CD4-positive, alpha-beta T cell (primary cell): ENCODE data around the gene ADAM11. TPM values are rescaled to one million over a fixed set of nuclear protein-coding genes. Genes with fewer than 3 reads are reported as not detected.

Experiments
- ATAC-seq: fragments of 200-7000 bp; cut with Tn5 transposase; one replicate; pipeline ENCODE4 v1.10.0; 2022; ENCODE audit warnings: mild to moderate bottlenecking; ENCODE audit not compliant: poor library complexity
- CTCF ChIA-PET: fragments of 350-600 bp; sonication (Branson Sonifier 250); formaldehyde crosslinking; loops from one replicate; lab custom pipeline; 2021; ENCODE audit warnings: antibody characterized with exemption, inconsistent platforms; lab: Charles Lee
- POLR2A ChIA-PET: fragments of 350-600 bp; sonication (Branson Sonifier 250); formaldehyde crosslinking; loops from one replicate; lab custom pipeline; 2021; ENCODE audit warnings: antibody characterized with exemption, inconsistent platforms; lab: Charles Lee
- DNase-seq, 14 experiments: peaks; one replicate each; pipeline ENCODE4 v3.0.0-alpha.2; 2013 to 2020; ENCODE audit warnings: mixed read lengths in 2 of 14
- H3K27ac ChIP-seq, 2 donors: one replicate each; pipeline versions ENCODE4 v1.5.1 to v1.7.0; 2013; ENCODE audit warnings: low read length in 2 of 2, low read depth in 1 of 2, mild to moderate bottlenecking in 1 of 2
- H3K27me3 ChIP-seq, 2 experiments: 1 replicate in 1 of 2; 2 replicates in 1 of 2; pipeline versions ENCODE4 v1.6.1 to v1.7.0; 2013; ENCODE audit warnings: low read length in 2 of 2, control low read depth in 1 of 2, mild to moderate bottlenecking in 1 of 2, moderate library complexity in 1 of 2; ENCODE audit not compliant: insufficient read depth in 2 of 2, control insufficient read depth in 1 of 2
- H3K36me3 ChIP-seq: one replicate; pipeline ENCODE4 v1.6.1; 2013; ENCODE audit warnings: low read length, control low read depth; ENCODE audit not compliant: insufficient read depth
- H3K4me1 ChIP-seq: one replicate; pipeline ENCODE4 v1.6.1; 2013; ENCODE audit warnings: low read length, control low read depth; ENCODE audit not compliant: insufficient read depth
- H3K4me3 ChIP-seq: one replicate; pipeline ENCODE4 v1.5.1; 2013; ENCODE audit warnings: mild to moderate bottlenecking, low read length, moderate library complexity
- H3K9me3 ChIP-seq, 2 experiments: 1 replicate in 1 of 2; 2 replicates in 1 of 2; pipeline versions ENCODE4 v1.6.1 to v1.7.0; 2013; ENCODE audit warnings: low read length in 2 of 2, mild to moderate bottlenecking in 2 of 2, control low read depth in 1 of 2, moderate library complexity in 1 of 2; ENCODE audit not compliant: control insufficient read depth in 1 of 2, insufficient read depth in 1 of 2
- H3K27ac Mint-ChIP-seq: one replicate; pipeline ENCODE4 v1.8.0; 2020; ENCODE audit warnings: mixed read lengths
- H3K27me3 Mint-ChIP-seq: one replicate; pipeline ENCODE4 v1.8.0; 2021; ENCODE audit warnings: mixed read lengths
- H3K36me3 Mint-ChIP-seq: one replicate; pipeline ENCODE4 v1.8.0; 2021; ENCODE audit warnings: low read depth, mixed read lengths
- H3K4me1 Mint-ChIP-seq: one replicate; pipeline ENCODE4 v1.8.0; 2021; ENCODE audit warnings: low read depth, mixed read lengths
- H3K4me3 Mint-ChIP-seq: one replicate; pipeline ENCODE4 v1.8.0; 2020; ENCODE audit warnings: mild to moderate bottlenecking, mixed read lengths
- H3K9me3 Mint-ChIP-seq: one replicate; pipeline ENCODE4 v1.8.0; 2020; ENCODE audit warnings: mixed read lengths
- intact Hi-C, 2 experiments: fragments of 100-400 bp; cut with DNase I in 1 of 2; cut with micrococcal nuclease in 1 of 2; formaldehyde crosslinking; loops; one replicate each; pipeline versions ENCODE4 v1.15.1 to v1.9.0; 2023 to 2025; cut with DNase I, micrococcal nuclease
- total RNA-seq, 174 experiments: library from RNA in 2 of 174; stranded (reverse) in 2 of 174; gene quantifications; one replicate each; pipeline ENCODE4 v1.2.3 and lab custom pipeline; 2021 to 2026
- TF ChIP-seq, protein P1 (sequence below): fragments of 200-600 bp; IDR thresholded peaks from one replicate; pipeline ENCODE4 v1.8.0; 2022; ENCODE audit warnings: antibody characterized with exemption, mild to moderate bottlenecking

ADAM11 gene
- total RNA-seq, 2 experiments from 2014 or later = 0.16 to 0.47 TPM

- intact Hi-C loops = no loop called here
- Histone ChIP-seq H3K4me1 (no peaks in the 10 kb centered on the region), H3K36me3 (no peaks in the 10 kb centered on the region), H3K27me3 (peaks cover 0 to 3% of the 10 kb centered on the region in 2 experiments), H3K4me3 (no peak overlapping the region), H3K9me3 (no peaks in the 10 kb centered on the region), H3K27ac (no peak overlapping the region)
- H3K36me3 Mint-ChIP-seq = no peaks in the 10 kb centered on the region
- H3K9me3 Mint-ChIP-seq = no peaks in the 10 kb centered on the region
- H3K4me1 Mint-ChIP-seq = no peaks in the 10 kb centered on the region
- ChIA-PET POLR2A (no interaction called here), CTCF (no interaction called here)
- TF ChIP-seq, protein P1, sequence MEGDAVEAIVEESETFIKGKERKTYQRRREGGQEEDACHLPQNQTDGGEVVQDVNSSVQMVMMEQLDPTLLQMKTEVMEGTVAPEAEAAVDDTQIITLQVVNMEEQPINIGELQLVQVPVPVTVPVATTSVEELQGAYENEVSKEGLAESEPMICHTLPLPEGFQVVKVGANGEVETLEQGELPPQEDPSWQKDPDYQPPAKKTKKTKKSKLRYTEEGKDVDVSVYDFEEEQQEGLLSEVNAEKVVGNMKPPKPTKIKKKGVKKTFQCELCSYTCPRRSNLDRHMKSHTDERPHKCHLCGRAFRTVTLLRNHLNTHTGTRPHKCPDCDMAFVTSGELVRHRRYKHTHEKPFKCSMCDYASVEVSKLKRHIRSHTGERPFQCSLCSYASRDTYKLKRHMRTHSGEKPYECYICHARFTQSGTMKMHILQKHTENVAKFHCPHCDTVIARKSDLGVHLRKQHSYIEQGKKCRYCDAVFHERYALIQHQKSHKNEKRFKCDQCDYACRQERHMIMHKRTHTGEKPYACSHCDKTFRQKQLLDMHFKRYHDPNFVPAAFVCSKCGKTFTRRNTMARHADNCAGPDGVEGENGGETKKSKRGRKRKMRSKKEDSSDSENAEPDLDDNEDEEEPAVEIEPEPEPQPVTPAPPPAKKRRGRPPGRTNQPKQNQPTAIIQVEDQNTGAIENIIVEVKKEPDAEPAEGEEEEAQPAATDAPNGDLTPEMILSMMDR = no peak
- H3K4me3 Mint-ChIP-seq = no peak overlapping the region
- H3K27me3 Mint-ChIP-seq = no peaks in the 10 kb centered on the region
- H3K27ac Mint-ChIP-seq = no peak overlapping the region
- ATAC-seq (no peak), DNase-seq (no peak)
Observed at GRCh38 chr17:44795421-44795820, 36.6 kb downstream of the ADAM11 start.

DNA sequence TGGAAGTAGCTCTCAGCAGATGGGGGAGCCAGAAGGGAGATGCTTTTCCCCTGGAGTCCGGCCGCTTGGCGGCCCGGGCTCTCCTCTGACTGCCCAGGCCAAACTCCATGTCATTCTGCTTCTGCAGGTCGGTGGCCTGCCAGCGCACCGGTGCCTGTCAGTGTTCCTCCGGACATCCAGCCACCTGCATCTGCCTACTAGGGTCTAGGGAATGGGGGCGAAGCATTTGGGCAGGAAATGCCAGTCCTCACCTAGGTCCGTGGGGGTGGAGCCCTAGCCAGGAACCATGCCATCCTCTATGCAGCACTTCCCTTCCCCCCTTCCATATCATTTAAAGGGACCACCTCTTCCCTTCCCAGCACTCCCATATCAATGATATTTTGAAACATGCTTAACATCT, 37.1 kb downstream of the ADAM11 start:
- intact Hi-C loops = no loop called here
- no peak for DNase-seq
- ChIA-PET POLR2A (no interaction called here), CTCF (no interaction called here)
- no peaks in the 10 kb centered on the region for H3K9me3 ChIP-seq
- Mint-ChIP-seq H3K27ac (no peak overlapping the region), H3K36me3 (no peaks in the 10 kb centered on the region), H3K4me1 (no peaks in the 10 kb centered on the region), H3K27me3 (no peaks in the 10 kb centered on the region), H3K4me3 (no peak overlapping the region), H3K9me3 (no peaks in the 10 kb centered on the region)
- H3K27ac ChIP-seq = no peak overlapping the region
- H3K4me3 ChIP-seq = no peak overlapping the region
- ATAC-seq = no peak
- no peaks in the 10 kb centered on the region for H3K36me3 ChIP-seq
- H3K27me3 ChIP-seq = peaks cover 0 to 3% of the 10 kb centered on the region in 2 experiments
- no peaks in the 10 kb centered on the region for H3K4me1 ChIP-seq
- TF ChIP-seq, protein P1 = no peak

GRCh38 chr17:44796731-44797130, 37.9 kb downstream of the ADAM11 start:
- H3K4me3 Mint-ChIP-seq = no peak overlapping the region
- Histone ChIP-seq H3K27ac (no peak overlapping the region), H3K27me3 (peaks cover 0 to 3% of the 10 kb centered on the region in 2 experiments), H3K36me3 (no peaks in the 10 kb centered on the region), H3K4me1 (no peaks in the 10 kb centered on the region), H3K4me3 (no peak overlapping the region), H3K9me3 (no peaks in the 10 kb centered on the region)
- no peaks in the 10 kb centered on the region for H3K27me3 Mint-ChIP-seq
- no peak for ATAC-seq
- H3K36me3 Mint-ChIP-seq = no peaks in the 10 kb centered on the region
- no peaks in the 10 kb centered on the region for H3K4me1 Mint-ChIP-seq
- DNase-seq = no peak
- intact Hi-C loops = no loop called here
- ChIA-PET POLR2A (no interaction called here), CTCF (no interaction called here)
- no peaks in the 10 kb centered on the region for H3K9me3 Mint-ChIP-seq
- no peak overlapping the region for H3K27ac Mint-ChIP-seq
- TF ChIP-seq, protein P1 = no peak
